GM12878 (cell line): ENCODE results near the gene ZFP1. TPM values are rescaled to one million over a fixed set of nuclear protein-coding genes. Genes with fewer than 3 reads are reported as not detected.

Experiments used
- BRCA1 ChIP-seq: IDR thresholded peaks from 2 replicates; pipeline ENCODE4 v1.6.1; 2011; ENCODE audit warnings: low read depth, low read length, improper control_type of control experiment
- FOS ChIP-seq: IDR thresholded peaks from 3 replicates; pipeline ENCODE4 v1.6.1; 2011; ENCODE audit warnings: borderline replicate concordance; ENCODE audit not compliant: insufficient read length; ENCODE audit errors: extremely low read depth
- GATAD2B ChIP-seq: fragments of 450-650 bp; conservative IDR thresholded peaks from 2 replicates; pipeline ENCODE4 v1.6.1; 2017; ENCODE audit warnings: low read depth, mild to moderate bottlenecking, moderate library complexity
- IKZF1 ChIP-seq: fragments of 450-650 bp; conservative IDR thresholded peaks from 2 replicates; pipeline ENCODE4 v1.6.1; 2017; ENCODE audit warnings: antibody characterized with exemption, mild to moderate bottlenecking
- KLF5 ChIP-seq: fragments of 450-650 bp; IDR thresholded peaks from 2 replicates; pipeline ENCODE4 v1.6.1; 2014; ENCODE audit warnings: mild to moderate bottlenecking; ENCODE audit not compliant: partially characterized antibody
- MEF2A ChIP-seq: IDR thresholded peaks from 2 replicates; pipeline ENCODE4 v1.6.1; 2011; ENCODE audit warnings: low read depth, mild to moderate bottlenecking, low read length, moderate library complexity; ENCODE audit not compliant: insufficient read depth
- MTA3 ChIP-seq: IDR thresholded peaks from 2 replicates; pipeline ENCODE4 v1.6.1; 2012; ENCODE audit warnings: low read length, inconsistent platforms, borderline replicate concordance
- MYB ChIP-seq: fragments of 150-350 bp; IDR thresholded peaks from 2 replicates; pipeline ENCODE4 v1.6.1; 2014; ENCODE audit warnings: mild to moderate bottlenecking, low read depth, low read length, borderline replicate concordance
- SMAD5 ChIP-seq: IDR thresholded peaks from 2 replicates; pipeline ENCODE4 v1.6.1; 2016; ENCODE audit warnings: antibody characterized with exemption, low read depth
- SREBF2 ChIP-seq: IDR thresholded peaks from 2 replicates; pipeline ENCODE4 v1.6.1; 2012; ENCODE audit warnings: mild to moderate bottlenecking, low read length
- ZNF24 ChIP-seq: fragments of 450-650 bp; IDR thresholded peaks from 2 replicates; pipeline ENCODE4 v1.6.1; 2017; ENCODE audit warnings: antibody characterized with exemption, mild to moderate bottlenecking
- ZNF384 ChIP-seq: IDR thresholded peaks from 2 replicates; pipeline ENCODE4 v1.6.1; 2012; ENCODE audit warnings: low read depth, mild to moderate bottlenecking, low read length, improper control_type of control experiment, borderline replicate concordance
- ZNF622 ChIP-seq: fragments of 450-650 bp; IDR thresholded peaks from 2 replicates; pipeline ENCODE4 v1.6.1; 2017; ENCODE audit warnings: mild to moderate bottlenecking, inconsistent platforms
- polyA plus RNA-seq, 11 experiments: library from polyadenylated mRNA; depleted of rRNA in 4 of 11; unstranded in 6 of 11; stranded (reverse) in 5 of 11; fragments of >200 nt; fragmentation: Nextera tagmentation in 4 of 11; fragmentation: Illumina TruSeq in 1 of 11; extraction: Ambion mirVana in 4 of 11; extraction: Trizol in 1 of 11; gene quantifications; 1 replicate in 1 of 11; 2 replicates in 10 of 11; pipeline versions ENCODE4 v1.2.1 to v1.2.3, GENCODE V29; 2011 to 2016; ENCODE audit warnings: inconsistent platforms in 2 of 11, missing spikeins in 2 of 11, low read depth in 1 of 11
- total RNA-seq, 4 experiments: library from RNA; depleted of rRNA in 3 of 4; stranded (reverse); fragments of >200 nt in 3 of 4; fragmentation: Illumina TruSeq in 1 of 4; extraction: Trizol in 1 of 4; gene quantifications; 2 replicates each; pipeline versions ENCODE4 v1.2.1 to v1.2.3, GENCODE V29; 2013 to 2021
- TF ChIP-seq, protein P1 (sequence below): fragments of 450-650 bp; IDR thresholded peaks from 2 replicates; pipeline ENCODE4 v1.6.1; 2014; ENCODE audit warnings: mild to moderate bottlenecking
- TF ChIP-seq, protein P2 (sequence below): fragments of 450-650 bp; formaldehyde crosslinking; IDR thresholded peaks from 2 replicates; pipeline ENCODE4 v1.5.0; 2022; ENCODE audit warnings: mild to moderate bottlenecking, missing genetic modification characterization
- TF ChIP-seq, protein P3 (sequence below): fragments of 450-650 bp; IDR thresholded peaks from 2 replicates; pipeline ENCODE4 v1.6.1; 2017; ENCODE audit warnings: mild to moderate bottlenecking, moderate library complexity
- TF ChIP-seq, protein P4 (sequence below): IDR thresholded peaks from 2 replicates; pipeline ENCODE4 v1.6.1; 2011; ENCODE audit warnings: mild to moderate bottlenecking, low read depth, low read length, moderate library complexity; ENCODE audit not compliant: insufficient replicate concordance
- TF ChIP-seq, protein P5 (sequence below): IDR thresholded peaks from 2 replicates; pipeline ENCODE4 v1.6.1; 2012; ENCODE audit warnings: low read depth, low read length, improper control_type of control experiment

The ZFP1 gene
- total and polyA plus RNA-seq, 10 of the 15 experiments (the other 5 are each of a cell fraction or from before 2014, with no cell fraction given) = 3.5 to 17.6 (median 14.7) TPM

DNA sequence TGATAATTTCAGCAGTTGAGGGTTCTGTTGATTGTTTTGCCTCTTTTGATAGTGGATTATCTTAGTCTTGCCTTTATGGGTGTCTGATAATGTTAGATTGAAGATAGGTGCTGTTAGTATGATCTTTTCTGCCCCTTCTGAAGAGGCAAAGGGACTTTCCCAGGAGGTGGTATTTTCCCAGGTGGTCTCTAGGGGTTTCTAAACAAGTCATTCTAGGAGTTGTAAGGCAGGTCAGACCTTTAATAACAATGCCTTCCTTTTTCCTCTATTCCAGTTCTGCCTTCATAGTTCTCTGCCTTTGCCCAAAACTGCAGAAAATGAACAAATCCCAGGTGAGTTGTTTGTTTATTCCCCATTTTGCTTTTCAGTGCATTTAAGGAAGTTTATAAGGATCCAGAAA, 4.3 kb downstream of the ZFP1 start (continued):
- TF ChIP-seq ZNF622 (no peak), IKZF1 (peak; percentile 68), MEF2A (0 out of 2 replicates have a peak, but pooled peaks have one; percentile 20), BRCA1 (no peak), KLF5 (no peak), ZNF24 (no peak), MTA3 (no peak), MYB (no peak), SMAD5 (no peak), GATAD2B (no peak), ZNF384 (no peak), SREBF2 (no peak), FOS (no peak)
- TF ChIP-seq, protein P1, sequence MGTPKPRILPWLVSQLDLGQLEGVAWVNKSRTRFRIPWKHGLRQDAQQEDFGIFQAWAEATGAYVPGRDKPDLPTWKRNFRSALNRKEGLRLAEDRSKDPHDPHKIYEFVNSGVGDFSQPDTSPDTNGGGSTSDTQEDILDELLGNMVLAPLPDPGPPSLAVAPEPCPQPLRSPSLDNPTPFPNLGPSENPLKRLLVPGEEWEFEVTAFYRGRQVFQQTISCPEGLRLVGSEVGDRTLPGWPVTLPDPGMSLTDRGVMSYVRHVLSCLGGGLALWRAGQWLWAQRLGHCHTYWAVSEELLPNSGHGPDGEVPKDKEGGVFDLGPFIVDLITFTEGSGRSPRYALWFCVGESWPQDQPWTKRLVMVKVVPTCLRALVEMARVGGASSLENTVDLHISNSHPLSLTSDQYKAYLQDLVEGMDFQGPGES = no peak
- TF ChIP-seq, protein P2, sequence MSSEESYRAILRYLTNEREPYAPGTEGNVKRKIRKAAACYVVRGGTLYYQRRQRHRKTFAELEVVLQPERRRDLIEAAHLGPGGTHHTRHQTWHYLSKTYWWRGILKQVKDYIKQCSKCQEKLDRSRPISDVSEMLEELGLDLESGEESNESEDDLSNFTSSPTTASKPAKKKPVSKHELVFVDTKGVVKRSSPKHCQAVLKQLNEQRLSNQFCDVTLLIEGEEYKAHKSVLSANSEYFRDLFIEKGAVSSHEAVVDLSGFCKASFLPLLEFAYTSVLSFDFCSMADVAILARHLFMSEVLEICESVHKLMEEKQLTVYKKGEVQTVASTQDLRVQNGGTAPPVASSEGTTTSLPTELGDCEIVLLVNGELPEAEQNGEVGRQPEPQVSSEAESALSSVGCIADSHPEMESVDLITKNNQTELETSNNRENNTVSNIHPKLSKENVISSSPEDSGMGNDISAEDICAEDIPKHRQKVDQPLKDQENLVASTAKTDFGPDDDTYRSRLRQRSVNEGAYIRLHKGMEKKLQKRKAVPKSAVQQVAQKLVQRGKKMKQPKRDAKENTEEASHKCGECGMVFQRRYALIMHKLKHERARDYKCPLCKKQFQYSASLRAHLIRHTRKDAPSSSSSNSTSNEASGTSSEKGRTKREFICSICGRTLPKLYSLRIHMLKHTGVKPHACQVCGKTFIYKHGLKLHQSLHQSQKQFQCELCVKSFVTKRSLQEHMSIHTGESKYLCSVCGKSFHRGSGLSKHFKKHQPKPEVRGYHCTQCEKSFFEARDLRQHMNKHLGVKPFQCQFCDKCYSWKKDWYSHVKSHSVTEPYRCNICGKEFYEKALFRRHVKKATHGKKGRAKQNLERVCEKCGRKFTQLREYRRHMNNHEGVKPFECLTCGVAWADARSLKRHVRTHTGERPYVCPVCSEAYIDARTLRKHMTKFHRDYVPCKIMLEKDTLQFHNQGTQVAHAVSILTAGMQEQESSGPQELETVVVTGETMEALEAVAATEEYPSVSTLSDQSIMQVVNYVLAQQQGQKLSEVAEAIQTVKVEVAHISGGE (CRISPR knock-in tag) = no peak
- TF ChIP-seq, protein P3, sequence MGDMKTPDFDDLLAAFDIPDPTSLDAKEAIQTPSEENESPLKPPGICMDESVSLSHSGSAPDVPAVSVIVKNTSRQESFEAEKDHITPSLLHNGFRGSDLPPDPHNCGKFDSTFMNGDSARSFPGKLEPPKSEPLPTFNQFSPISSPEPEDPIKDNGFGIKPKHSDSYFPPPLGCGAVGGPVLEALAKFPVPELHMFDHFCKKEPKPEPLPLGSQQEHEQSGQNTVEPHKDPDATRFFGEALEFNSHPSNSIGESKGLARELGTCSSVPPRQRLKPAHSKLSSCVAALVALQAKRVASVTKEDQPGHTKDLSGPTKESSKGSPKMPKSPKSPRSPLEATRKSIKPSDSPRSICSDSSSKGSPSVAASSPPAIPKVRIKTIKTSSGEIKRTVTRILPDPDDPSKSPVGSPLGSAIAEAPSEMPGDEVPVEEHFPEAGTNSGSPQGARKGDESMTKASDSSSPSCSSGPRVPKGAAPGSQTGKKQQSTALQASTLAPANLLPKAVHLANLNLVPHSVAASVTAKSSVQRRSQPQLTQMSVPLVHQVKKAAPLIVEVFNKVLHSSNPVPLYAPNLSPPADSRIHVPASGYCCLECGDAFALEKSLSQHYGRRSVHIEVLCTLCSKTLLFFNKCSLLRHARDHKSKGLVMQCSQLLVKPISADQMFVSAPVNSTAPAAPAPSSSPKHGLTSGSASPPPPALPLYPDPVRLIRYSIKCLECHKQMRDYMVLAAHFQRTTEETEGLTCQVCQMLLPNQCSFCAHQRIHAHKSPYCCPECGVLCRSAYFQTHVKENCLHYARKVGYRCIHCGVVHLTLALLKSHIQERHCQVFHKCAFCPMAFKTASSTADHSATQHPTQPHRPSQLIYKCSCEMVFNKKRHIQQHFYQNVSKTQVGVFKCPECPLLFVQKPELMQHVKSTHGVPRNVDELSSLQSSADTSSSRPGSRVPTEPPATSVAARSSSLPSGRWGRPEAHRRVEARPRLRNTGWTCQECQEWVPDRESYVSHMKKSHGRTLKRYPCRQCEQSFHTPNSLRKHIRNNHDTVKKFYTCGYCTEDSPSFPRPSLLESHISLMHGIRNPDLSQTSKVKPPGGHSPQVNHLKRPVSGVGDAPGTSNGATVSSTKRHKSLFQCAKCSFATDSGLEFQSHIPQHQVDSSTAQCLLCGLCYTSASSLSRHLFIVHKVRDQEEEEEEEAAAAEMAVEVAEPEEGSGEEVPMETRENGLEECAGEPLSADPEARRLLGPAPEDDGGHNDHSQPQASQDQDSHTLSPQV = no peak
- TF ChIP-seq, protein P4, sequence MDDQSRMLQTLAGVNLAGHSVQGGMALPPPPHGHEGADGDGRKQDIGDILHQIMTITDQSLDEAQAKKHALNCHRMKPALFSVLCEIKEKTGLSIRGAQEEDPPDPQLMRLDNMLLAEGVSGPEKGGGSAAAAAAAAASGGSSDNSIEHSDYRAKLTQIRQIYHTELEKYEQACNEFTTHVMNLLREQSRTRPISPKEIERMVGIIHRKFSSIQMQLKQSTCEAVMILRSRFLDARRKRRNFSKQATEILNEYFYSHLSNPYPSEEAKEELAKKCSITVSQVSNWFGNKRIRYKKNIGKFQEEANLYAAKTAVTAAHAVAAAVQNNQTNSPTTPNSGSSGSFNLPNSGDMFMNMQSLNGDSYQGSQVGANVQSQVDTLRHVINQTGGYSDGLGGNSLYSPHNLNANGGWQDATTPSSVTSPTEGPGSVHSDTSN = no peak
- TF ChIP-seq, protein P5, sequence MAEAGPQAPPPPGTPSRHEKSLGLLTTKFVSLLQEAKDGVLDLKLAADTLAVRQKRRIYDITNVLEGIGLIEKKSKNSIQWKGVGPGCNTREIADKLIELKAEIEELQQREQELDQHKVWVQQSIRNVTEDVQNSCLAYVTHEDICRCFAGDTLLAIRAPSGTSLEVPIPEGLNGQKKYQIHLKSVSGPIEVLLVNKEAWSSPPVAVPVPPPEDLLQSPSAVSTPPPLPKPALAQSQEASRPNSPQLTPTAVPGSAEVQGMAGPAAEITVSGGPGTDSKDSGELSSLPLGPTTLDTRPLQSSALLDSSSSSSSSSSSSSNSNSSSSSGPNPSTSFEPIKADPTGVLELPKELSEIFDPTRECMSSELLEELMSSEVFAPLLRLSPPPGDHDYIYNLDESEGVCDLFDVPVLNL = no peak
